Endometrium (tissue), 2 donors: ENCODE measurements around the gene SPIRE2.
"Not testable (repeated sequence)": the region's sequence is repeated elsewhere in the genome, so short reads cannot be mapped to it uniquely, and the experiment has no call there.

Source experiments
- FAIRE-seq: peaks from 2 replicates; lab custom pipeline; 2012; peaks lifted over from hg19 to GRCh38; lab: Jason Lieb, UNC
- donor health status: control.
- donor health status: control.

Gene SPIRE2

GRCh38 chr16:89867918-89868317 is 39.6 kb downstream of the SPIRE2 start:
- FAIRE-seq: no peak

- no peak for FAIRE-seq
These were observed 41.6 kb downstream of the SPIRE2 start for GRCh38 chr16:89869911-89870310.

- no peak for FAIRE-seq
These were observed 42.2 kb downstream of the SPIRE2 start for GRCh38 chr16:89870440-89870839.

- no peak for FAIRE-seq
These were observed 43.6 kb downstream of the SPIRE2 start for GRCh38 chr16:89871895-89872294.

GRCh38 chr16:89873109-89873971 is 45.1 kb downstream of the SPIRE2 start, which contains the start of gene TCF25:
Gene TCF25, plus strand, starts transcription at chr16:89873592. Its CDS starts 76 bp downstream, at chr16:89873668.
- FAIRE-seq: no peak

GRCh38 chr16:89873972-89874689 is 45.9 kb downstream of the SPIRE2 start:
- FAIRE-seq: no peak

GRCh38 chr16:89879123-89879522 is 50.8 kb downstream of the SPIRE2 start:
- FAIRE-seq: not testable (repeated sequence)

- FAIRE-seq: no peak
These were observed 52.4 kb downstream of the SPIRE2 start for GRCh38 chr16:89880477-89881367.

- no peak for FAIRE-seq
These were observed 53.1 kb downstream of the SPIRE2 start for GRCh38 chr16:89881368-89881730.

- FAIRE-seq: no peak
These were observed 55.2 kb downstream of the SPIRE2 start for GRCh38 chr16:89883346-89884040.

GRCh38 chr16:89884041-89884421 is 55.8 kb downstream of the SPIRE2 start:
- FAIRE-seq: no peak

GRCh38 chr16:89887243-89887642 is 59.0 kb downstream of the SPIRE2 start:
- FAIRE-seq: no peak

- FAIRE-seq: no peak
These were observed 61.9 kb downstream of the SPIRE2 start for GRCh38 chr16:89890200-89890599.

- no peak for FAIRE-seq
These were observed 62.8 kb downstream of the SPIRE2 start for GRCh38 chr16:89890886-89891657.

GRCh38 chr16:89892055-89892630 is 63.9 kb downstream of the SPIRE2 start:
- FAIRE-seq: no peak

- FAIRE-seq: no peak
These were observed 64.4 kb downstream of the SPIRE2 start for GRCh38 chr16:89892635-89893034.

GRCh38 chr16:89893642-89894548 is 65.6 kb downstream of the SPIRE2 start:
- FAIRE-seq: no peak

GRCh38 chr16:89895482-89896250 is 67.4 kb downstream of the SPIRE2 start:
- no peak for FAIRE-seq

GRCh38 chr16:89897204-89897603 is 68.9 kb downstream of the SPIRE2 start:
- FAIRE-seq: no peak
